GM12875 (cell line): Measurements from ENCODE around the gene C17orf50.

Source experiments
- H3K4me3 ChIP-seq: one replicate; pipeline ENCODE4 v1.5.1; 2011; ENCODE audit warnings: low read depth, low read length, control low read depth
- TF ChIP-seq, protein P1 (sequence below): IDR thresholded peaks from 2 replicates; pipeline ENCODE4 v1.5.1; 2011; ENCODE audit warnings: low read depth, mild to moderate bottlenecking, control low read depth, inconsistent platforms, low read length, moderate library complexity, borderline replicate concordance; ENCODE audit not compliant: insufficient read depth

C17orf50 gene

DNA sequence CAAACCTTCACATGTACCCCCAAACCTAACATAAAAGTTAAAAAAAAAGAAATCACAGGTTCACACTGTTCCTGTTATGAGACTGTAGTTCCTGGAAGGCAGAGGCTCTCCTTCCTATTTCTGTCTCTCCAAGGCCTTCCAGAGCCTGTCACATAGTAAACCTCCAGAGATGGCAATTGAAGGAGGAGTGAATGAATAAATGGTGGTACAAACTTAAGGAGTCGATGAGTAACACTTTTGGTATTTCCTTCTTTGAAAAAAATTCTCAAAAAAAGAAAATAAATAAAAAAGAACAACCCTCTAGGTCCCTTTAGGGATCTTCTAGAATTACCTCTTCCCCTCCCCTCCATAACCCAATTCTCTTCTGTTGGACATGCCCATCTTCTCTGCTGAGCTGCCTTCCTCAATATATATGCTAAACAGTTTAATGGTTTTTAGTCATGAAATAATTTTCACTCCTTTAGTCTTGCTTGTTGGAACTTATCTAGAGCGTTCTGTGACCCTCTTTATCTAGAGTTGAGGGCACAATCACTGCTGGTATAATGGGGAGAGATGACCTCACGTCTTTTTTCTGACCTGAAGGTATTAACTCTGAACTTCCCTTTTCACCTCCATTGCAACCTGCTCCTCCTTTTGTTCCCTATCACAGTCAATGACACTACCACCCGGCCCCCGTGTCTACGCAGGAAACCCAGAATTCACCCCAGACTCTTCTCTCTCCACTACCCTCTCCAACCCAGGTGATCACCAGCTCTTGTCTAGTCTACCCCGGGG is 46.9 kb downstream of the C17orf50 start:
- TF ChIP-seq, protein P1, sequence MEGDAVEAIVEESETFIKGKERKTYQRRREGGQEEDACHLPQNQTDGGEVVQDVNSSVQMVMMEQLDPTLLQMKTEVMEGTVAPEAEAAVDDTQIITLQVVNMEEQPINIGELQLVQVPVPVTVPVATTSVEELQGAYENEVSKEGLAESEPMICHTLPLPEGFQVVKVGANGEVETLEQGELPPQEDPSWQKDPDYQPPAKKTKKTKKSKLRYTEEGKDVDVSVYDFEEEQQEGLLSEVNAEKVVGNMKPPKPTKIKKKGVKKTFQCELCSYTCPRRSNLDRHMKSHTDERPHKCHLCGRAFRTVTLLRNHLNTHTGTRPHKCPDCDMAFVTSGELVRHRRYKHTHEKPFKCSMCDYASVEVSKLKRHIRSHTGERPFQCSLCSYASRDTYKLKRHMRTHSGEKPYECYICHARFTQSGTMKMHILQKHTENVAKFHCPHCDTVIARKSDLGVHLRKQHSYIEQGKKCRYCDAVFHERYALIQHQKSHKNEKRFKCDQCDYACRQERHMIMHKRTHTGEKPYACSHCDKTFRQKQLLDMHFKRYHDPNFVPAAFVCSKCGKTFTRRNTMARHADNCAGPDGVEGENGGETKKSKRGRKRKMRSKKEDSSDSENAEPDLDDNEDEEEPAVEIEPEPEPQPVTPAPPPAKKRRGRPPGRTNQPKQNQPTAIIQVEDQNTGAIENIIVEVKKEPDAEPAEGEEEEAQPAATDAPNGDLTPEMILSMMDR = no peak
- no peak overlapping the region for H3K4me3 ChIP-seq

DNA sequence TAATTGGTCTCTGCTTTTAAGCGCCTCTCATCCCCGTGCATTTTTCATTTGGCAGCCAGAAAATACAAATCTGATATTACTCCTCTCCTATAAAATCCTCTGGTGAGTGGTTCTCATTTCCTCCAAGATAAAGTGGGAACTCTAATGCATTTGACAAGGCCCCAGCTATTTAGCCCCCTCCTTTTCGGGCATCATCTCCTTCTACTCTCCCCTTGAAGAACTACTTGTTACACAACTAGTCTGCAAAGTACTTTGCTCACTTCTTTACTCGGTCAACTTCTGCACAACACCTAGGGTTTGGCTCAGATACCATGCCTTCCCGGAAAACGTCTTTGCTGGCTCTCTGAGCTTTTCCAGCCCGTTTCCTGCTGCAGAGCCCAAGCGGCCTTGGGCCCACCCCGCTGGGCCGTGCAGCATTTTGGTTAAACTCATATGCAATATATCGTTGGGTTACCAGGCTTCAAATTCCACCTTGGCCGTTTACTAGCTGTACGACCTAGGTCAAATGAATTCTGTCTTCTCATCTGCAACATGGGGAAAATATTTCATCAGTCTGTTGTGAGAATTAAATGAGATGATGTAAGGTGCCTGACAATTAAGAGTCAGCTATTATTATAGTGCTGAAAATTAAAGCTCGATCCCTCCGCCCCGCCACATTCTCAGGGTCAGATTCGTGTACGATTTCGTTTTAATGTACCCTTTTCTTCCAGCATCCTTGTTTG is 47.7 kb downstream of the C17orf50 start:
- TF ChIP-seq, protein P1 = no peak
- peak overlapping the region; percentile 96 for H3K4me3 ChIP-seq

DNA sequence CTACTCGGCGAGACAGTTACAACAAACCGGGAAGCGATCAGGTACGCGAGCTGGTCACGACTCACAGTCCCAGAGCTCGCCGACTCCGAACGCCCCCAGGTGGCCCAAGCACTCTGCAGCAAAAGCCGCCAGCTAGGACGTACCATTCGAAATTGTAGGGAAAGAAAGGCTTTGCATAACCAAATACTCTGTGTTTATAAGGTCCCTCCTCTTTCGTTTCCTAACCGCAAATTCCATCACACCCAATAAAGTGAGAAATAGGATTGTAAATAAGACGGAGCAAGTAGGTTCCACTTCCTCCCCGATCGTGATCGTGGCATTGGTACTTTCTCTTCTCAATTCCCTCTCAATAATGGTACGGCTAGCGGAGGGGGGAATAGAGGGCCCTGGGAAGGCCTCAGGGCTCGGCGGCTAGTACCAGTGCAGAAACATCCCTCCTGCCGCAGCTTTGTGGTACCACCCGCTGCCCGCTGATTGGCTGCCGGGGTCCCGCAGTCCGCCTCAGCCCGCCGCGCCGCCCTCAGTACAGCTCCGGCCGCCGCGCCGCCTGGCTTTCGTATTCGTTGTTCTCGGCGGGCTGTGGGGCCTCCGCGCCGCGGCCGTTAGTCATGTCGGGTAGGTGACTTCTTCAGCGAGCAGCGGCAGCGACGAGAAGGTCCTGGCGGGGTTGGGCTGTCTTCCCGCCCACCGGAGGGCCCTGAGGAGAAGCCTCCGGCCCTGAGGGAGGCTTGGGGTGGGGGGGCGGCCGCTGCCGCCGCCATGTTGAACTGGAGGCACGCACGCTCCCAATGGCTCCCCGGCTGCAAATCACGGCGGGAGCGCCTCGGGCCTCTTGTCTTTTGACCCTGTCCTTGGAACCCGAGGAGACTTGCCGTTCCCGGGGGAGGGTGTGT is 48.5 kb downstream of the C17orf50 start, which contains the start of gene TAF15:
Gene TAF15, plus strand, starts transcription at position 523 of the 893 bp plus-strand sequence. Its CDS starts 86 bp downstream, at position 609.
- TF ChIP-seq, protein P1 = peak; percentile 79
- peak within 1 kb of the TSS; percentile 96 for H3K4me3 ChIP-seq

DNA sequence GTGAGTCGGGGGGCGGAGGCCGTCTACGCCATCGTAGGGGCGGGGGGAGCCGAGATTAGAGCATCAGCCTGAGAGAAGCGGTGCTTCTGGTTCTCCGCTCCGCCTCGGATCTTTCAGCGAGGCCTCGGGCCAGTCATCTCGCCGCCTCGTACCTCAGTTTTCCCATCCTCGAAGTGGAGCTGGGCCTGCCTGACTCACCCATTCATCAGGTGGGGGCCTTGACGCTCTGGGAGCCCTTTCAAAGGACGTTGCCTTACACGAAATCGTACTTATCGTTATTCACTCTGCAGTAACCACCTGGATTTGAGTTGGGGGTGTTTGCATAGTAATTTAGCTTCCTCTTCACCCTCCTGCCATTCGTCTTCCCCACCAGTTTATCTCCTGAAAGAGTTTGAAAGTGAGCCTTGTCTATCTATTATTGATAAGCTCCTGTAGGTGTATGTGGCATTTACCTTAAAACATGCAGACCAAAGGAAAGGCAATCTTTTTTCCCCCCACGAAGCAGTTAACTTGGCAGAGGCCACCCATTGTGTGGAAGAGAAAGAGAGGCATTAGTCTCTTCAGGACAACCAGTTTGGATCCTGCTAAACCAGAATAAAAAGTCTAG is 49.3 kb downstream of the C17orf50 start:
- TF ChIP-seq, protein P1 = no peak
- H3K4me3 ChIP-seq = peak overlapping the region; percentile 96

DNA sequence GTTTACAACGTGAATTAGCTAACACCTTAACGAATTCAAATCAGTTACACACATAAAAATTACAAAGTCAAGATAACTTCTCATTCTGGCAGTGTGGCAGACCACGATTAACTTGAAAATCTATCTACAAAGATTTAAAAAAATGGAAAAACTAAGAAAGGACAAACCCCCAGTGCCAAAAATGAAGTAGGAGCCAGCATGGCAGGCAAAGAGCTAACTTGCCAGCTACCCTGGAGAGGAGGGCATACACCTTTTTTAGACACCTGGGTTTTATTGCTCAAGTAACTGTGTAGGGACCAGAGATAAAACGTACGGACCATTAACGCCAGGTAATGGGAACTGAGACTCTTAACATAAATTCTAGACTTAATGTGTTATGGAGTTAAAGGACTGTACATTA is 51.1 kb downstream of the C17orf50 start:
- TF ChIP-seq, protein P1 = no peak
- no peak overlapping the region for H3K4me3 ChIP-seq

DNA sequence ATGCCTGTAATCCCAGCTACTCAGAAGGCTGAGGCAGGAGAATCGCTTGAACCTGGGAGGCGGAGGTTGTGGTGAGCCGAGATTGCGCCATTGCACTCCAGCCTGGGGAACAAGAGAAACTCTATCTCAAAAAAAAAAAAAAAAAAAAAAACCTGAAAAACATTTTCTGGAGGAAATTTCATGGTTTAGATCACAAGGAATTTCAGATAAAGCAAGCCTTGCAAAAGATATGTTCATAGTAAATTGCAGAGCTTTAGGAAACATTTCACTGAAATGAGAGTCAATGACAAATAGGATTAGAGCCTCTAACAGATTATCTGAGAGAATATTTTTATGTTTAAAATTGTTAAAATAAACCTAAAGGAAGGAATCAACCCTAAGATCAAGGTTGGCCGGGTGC is 51.8 kb downstream of the C17orf50 start:
- no peak overlapping the region for H3K4me3 ChIP-seq
- TF ChIP-seq, protein P1 = no peak
